GM12872 (cell line): Measurements from ENCODE around the gene MBD6.

Experiments used
- TF ChIP-seq, protein P1 (sequence below): IDR thresholded peaks from 3 replicates; pipeline ENCODE4 v1.5.1; 2011; ENCODE audit warnings: low read depth, mild to moderate bottlenecking, low read length, moderate library complexity; ENCODE audit not compliant: insufficient read depth

The MBD6 gene

DNA sequence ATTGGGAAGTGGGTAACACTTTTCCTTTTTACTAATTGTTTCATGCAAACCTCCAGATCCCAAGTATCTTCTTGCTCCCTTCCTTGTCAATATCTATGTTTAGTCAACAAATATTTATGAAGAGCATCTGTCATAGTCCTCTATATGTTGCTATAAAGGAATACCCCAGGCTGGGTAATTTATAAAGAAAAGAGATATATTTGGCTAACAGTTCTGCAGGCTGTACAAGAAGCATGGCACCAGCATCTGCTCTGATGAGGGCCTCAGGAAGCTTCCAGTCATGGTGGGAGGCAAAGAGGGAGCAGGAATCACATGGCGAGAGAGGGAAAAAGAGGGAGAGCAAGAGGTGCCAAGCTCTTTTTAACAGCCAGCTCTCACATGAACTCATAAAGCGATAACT, 31.8 kb downstream of the MBD6 start:
- TF ChIP-seq, protein P1, sequence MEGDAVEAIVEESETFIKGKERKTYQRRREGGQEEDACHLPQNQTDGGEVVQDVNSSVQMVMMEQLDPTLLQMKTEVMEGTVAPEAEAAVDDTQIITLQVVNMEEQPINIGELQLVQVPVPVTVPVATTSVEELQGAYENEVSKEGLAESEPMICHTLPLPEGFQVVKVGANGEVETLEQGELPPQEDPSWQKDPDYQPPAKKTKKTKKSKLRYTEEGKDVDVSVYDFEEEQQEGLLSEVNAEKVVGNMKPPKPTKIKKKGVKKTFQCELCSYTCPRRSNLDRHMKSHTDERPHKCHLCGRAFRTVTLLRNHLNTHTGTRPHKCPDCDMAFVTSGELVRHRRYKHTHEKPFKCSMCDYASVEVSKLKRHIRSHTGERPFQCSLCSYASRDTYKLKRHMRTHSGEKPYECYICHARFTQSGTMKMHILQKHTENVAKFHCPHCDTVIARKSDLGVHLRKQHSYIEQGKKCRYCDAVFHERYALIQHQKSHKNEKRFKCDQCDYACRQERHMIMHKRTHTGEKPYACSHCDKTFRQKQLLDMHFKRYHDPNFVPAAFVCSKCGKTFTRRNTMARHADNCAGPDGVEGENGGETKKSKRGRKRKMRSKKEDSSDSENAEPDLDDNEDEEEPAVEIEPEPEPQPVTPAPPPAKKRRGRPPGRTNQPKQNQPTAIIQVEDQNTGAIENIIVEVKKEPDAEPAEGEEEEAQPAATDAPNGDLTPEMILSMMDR: no peak

DNA sequence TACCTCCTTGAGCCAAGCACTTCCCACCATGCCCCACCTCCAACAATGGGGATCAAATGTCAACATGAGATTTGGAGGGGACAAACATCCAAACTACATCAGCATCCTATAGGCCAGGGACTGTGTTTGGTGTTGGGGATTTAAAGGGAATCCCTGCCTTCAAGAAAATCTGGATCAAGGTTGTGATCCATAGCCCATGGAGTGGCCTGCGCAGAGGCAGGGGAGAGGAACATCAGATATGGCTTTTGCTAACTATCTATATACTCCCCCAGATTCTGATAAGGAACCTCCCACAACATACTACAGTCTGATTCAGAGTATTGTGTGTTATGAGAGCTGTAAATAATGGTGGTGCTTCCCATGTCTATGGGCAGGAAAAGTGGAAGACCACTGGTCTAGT, 32.3 kb downstream of the MBD6 start:
- TF ChIP-seq, protein P1: no peak

DNA sequence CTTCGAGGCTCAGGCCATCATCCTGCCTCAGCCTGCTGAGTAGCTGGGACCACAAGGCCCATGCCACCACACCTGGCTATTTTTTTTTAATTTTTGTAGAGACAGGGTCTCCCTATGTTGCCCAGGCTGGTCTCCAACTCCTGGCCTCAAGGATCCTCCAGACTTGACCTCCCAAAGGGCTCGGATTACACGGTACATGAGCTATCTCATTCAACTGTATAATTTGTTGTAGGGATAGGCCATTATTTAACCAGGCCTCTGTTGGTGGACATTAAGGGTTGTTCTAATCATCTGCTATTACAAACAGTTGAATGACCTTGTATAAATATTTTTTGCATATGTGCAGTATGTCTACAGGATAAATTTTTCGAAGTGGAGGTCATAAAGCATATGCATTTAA, 36.2 kb downstream of the MBD6 start:
- TF ChIP-seq, protein P1: no peak

DNA sequence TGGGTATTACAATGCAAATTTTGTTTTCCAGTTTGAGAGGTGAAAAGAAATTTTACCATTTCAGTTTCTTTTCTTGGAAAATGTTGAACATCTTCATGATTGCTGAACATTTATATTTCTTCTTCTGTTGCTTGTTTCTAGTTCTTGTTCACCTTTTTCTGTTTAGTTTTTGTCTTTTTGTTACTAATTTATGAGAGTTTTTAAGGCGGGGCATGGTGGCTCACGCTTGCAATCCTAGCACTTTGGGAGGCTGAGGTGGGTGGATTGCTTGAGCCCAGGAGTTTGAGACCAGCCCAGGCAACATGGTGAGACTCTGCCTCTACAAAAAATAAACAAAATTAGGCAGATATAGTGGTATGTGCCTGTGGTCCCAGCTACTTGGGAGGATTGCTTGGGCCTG, 37.9 kb downstream of the MBD6 start:
- TF ChIP-seq, protein P1: no peak

DNA sequence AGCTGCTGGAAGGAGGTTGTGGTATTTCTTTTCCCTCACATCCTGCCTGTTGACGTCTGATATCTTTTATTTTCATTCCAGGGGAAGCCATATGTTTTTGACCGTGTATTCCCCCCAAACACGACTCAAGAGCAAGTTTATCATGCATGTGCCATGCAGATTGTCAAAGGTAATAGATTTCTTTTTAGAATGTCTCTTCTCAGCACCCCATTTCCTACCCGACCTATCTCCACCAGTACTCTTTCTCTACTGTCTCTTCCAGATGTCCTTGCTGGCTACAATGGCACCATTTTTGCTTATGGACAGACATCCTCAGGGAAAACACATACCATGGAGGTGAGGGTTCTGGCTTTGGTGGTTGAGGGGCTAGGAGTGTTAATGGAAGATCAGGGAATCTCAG, 40.7 kb downstream of the MBD6 start:
- TF ChIP-seq, protein P1: no peak

DNA sequence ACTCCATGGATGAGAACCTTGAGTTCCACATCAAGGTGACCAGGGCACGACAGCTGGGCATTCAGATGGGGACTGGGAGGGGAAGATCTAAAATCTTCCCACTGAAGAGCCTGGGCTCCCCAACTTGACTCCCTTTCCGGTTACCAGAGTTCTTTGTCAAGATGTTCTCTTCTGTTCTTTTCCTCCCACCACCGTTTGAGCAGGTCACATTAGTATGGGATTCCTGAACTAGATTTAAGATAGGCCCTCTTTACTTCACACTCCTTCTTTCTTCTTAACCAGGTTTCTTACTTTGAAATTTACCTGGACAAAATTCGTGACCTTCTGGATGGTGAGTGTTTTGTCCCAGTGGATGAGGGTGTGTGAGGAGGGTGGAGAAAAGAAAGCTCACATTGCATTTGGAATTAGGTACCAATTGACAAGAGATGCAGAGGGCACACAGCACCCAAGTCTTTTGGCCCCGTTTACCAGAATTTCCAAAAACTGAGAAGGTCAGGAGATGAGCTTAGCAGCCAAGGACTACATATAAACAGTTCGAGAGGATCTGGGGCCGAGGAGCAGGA, 41.6 kb downstream of the MBD6 start:
- TF ChIP-seq, protein P1: no peak

DNA sequence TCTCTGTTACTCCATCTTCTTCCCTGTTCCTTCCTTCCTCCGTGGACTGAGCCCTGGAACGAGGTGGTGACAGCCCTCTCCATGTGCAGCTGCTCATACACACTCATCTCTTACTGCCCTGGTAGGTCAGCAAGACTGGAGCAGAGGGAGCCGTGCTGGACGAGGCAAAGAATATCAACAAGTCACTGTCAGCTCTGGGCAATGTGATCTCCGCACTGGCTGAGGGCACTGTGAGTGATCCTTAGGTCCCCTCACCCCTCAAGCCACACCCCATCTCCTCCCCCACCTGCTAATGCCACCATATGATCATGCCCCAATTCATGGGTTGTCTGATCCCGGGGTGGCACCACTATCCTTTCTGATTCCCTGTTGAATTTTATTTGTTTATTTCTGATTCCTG, 46.2 kb downstream of the MBD6 start:
- TF ChIP-seq, protein P1: no peak
